DOHH2 (cell line): ENCODE results near the gene SUPT5H.

ENCODE experiments used
- CTCF ChIP-seq: fragments of 200-600 bp; sonication (generic); IDR thresholded peaks from one replicate; pipeline ENCODE4 v1.5.1; 2014; ENCODE audit warnings: antibody characterized with exemption, mild to moderate bottlenecking, low read depth, low read length; ENCODE audit not compliant: poor library complexity, severe bottlenecking
- EZH2phosphoT487 ChIP-seq: fragments of 200-600 bp; sonication (generic); IDR thresholded peaks from 2 replicates; pipeline ENCODE4 v1.6.1; 2017; ENCODE audit warnings: borderline replicate concordance, mild to moderate bottlenecking, antibody characterized with exemption, low read length, moderate library complexity, mixed read lengths

- TF ChIP-seq CTCF (no peak), EZH2phosphoT487 (no peak)
Observed at GRCh38 chr19:39420769-39421168, 24.6 kb upstream of the SUPT5H start.
